ENCODE measurements around the gene MEIS3. TPM values are rescaled to one million over a fixed set of nuclear protein-coding genes. Genes with fewer than 3 reads are reported as not detected.

MEIS3 gene
- total RNA-seq = under 1 TPM; 0.23 to 0.26 TPM

DNA sequence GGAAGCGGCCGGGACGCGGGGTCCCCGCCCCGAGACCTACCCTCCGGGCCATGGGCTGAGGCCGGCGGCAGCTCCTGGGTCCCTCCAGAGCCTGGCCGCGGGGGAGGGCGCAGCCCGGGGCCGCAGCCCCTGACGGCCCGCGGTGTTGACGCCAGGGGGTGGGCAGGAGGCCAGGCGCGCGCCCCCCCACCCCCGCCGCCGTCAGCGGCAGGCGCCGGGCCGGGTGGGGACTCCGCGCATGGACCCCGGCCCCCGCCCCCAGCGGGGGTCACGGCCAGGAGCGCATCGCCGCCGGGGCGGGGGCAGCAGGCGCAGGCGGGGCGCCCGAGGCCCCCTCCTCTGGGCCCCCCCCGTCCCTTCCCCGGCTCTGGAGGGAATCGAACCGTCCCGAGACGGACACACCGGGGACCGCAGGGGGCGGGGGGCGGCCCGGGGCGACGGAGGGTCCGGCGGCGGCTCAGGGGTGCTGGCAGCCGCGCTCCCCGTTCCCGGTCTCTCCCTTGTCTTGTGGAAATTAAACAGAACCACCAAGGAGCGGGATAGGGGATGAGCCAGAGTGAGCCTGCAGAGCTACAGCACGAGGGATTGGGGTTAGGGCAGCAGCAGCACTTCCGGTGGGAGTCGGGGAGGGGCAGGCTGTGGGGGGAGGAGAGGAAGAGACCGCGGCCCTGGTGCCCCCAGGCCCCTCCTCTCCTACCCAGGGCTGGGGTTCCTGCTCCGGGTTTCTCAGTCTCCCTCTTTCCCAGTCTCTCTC lies at the start of gene MEIS3:
TSS of gene MEIS3 (minus strand) at position 498 of the 754 bp plus-strand sequence. CDS start at position 52, 446 bp downstream.
- H3K36me3 Mint-ChIP-seq (ENCODE audit: insufficient read depth in 2 of 2) = no peaks in the 10 kb centered on the region
- no peaks in the 10 kb centered on the region for H3K9me3 Mint-ChIP-seq
- H3K4me1 Mint-ChIP-seq (ENCODE audit: low read depth) = peaks cover 38% of the 10 kb centered on the region
- ATAC-seq (replicated peaks in 1 of 2) (peak in 1 of 2 donors; percentile 17), DNase-seq (no peak)
- no peak within 1 kb of the TSS for H3K27ac Mint-ChIP-seq
- peak within 1 kb of the TSS; percentile 33 to 69 for H3K4me3 Mint-ChIP-seq
- H3K27me3 Mint-ChIP-seq (ENCODE audit: low read depth) = peaks cover 80% of the 10 kb centered on the region

DNA sequence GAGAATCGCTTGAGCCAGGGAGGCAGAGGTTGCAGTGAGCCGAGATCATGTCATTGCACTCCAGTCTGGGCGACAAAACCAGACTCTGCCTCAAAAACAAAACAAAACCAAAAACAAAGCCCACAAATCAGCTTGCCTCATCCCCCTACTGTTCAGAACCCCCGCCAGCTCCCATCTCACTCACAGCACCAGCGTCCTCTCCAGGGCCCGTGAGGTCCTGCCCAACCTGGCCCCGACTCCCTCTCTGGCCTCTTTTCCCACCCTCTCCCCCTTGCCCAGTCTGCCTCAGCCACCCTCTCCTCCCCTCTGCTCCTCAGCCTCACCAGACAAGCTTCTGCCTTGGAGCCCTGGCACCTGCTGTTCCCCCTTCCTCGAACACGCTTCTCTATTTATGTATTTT lies 48.6 kb upstream of the MEIS3 start:
- Mint-ChIP-seq H3K36me3 (ENCODE audit: insufficient read depth in 2 of 2) (no peaks in the 10 kb centered on the region), H3K4me1 (ENCODE audit: low read depth) (peaks cover 15% of the 10 kb centered on the region), H3K27me3 (ENCODE audit: low read depth) (peaks cover 53% of the 10 kb centered on the region), H3K27ac (no peak overlapping the region), H3K4me3 (no peak overlapping the region), H3K9me3 (no peaks in the 10 kb centered on the region)
- ATAC-seq (replicated peaks in 1 of 2) (no peak), DNase-seq (no peak)

DNA sequence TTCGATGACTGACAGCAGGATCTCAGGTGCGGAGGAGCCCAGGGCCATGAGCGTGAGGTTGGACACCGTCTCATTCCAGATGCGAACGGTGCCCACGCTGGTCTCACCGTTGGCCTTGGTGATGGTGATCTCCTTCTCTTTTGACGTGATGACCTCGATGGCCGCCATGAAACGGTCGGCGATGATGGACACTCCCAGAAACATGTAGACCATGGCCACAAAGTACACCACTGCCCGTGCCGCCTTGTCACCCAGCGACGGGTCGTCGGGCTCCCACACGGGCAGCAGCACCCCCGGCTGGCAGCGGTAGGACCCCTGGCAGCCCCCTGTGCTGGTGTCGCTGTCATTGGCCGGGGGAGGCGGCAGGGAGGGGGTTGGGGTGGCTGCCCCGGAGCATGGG lies 46.6 kb upstream of the MEIS3 start:
- H3K4me1 Mint-ChIP-seq (ENCODE audit: low read depth) = peaks cover 7% of the 10 kb centered on the region
- no peaks in the 10 kb centered on the region for H3K9me3 Mint-ChIP-seq
- no peaks in the 10 kb centered on the region for H3K36me3 Mint-ChIP-seq (ENCODE audit: insufficient read depth in 2 of 2)
- no peak overlapping the region for H3K4me3 Mint-ChIP-seq
- H3K27me3 Mint-ChIP-seq (ENCODE audit: low read depth) = peaks cover 36% of the 10 kb centered on the region
- no peak overlapping the region for H3K27ac Mint-ChIP-seq
- ATAC-seq (replicated peaks in 1 of 2) (no peak), DNase-seq (no peak)

DNA sequence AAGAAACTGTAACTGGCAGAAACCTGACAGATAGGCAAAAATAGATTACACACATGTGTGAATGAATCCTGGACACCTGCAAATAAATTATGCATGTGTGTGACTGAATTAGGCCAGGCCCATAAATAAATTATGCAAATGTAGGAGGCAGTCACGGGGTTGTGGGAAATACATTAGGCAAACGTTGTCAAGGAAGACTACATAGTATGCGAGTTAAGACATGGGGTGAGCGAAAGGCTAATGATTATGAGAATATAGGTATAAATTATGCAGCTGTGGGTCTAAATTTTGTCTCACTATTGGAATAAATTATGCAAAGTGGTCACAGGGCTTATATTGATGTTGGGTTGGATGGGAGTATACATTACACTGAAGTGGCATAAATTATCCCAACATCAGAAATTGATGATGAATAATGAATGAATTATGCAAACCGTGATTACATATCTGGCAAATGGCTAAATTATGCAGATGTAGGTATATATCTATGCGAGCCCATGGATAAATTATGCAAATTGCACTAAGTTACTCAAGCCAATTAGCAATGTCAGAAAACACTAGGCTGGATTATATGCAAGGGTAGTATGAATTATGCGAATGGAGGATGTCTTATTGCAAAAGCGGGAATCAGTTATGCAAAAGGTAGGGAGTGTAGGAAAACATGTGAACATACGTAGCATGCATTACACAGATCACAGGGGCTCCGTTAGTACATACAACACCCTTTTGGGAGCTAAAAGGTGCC lies 45.5 kb upstream of the MEIS3 start:
- no peak for DNase-seq
- Mint-ChIP-seq H3K4me1 (ENCODE audit: low read depth) (no peaks in the 10 kb centered on the region), H3K4me3 (no peak overlapping the region), H3K27ac (no peak overlapping the region), H3K36me3 (ENCODE audit: insufficient read depth in 2 of 2) (no peaks in the 10 kb centered on the region), H3K9me3 (no peaks in the 10 kb centered on the region), H3K27me3 (ENCODE audit: low read depth) (peaks cover 25% of the 10 kb centered on the region)
- ATAC-seq (replicated peaks in 1 of 2) = no peak

DNA sequence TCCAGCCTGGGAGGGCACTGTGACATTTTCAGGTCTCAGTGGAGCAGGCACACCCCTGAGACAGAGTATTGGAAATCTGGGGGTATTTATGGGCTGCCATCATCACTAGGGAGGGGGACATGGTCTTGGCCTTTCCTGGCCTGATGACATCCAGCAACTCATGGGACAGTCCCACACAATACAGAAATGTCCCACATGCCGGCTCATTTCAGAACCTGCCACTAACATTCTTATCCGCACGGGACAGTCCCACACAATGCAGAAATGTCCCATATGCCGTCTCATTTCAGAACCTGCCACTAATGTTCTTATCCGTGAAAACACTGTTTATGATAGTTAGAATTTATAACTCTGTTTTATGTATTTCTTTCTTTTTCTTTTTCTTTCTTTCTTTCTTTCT lies 42.5 kb upstream of the MEIS3 start:
- DNase-seq (no peak), ATAC-seq (replicated peaks in 1 of 2) (no peak)
- H3K27me3 Mint-ChIP-seq (ENCODE audit: low read depth) = peaks cover 6% of the 10 kb centered on the region
- no peaks in the 10 kb centered on the region for H3K4me1 Mint-ChIP-seq (ENCODE audit: low read depth)
- H3K9me3 Mint-ChIP-seq = no peaks in the 10 kb centered on the region
- H3K27ac Mint-ChIP-seq = no peak overlapping the region
- no peaks in the 10 kb centered on the region for H3K36me3 Mint-ChIP-seq (ENCODE audit: insufficient read depth in 2 of 2)
- H3K4me3 Mint-ChIP-seq = no peak overlapping the region

DNA sequence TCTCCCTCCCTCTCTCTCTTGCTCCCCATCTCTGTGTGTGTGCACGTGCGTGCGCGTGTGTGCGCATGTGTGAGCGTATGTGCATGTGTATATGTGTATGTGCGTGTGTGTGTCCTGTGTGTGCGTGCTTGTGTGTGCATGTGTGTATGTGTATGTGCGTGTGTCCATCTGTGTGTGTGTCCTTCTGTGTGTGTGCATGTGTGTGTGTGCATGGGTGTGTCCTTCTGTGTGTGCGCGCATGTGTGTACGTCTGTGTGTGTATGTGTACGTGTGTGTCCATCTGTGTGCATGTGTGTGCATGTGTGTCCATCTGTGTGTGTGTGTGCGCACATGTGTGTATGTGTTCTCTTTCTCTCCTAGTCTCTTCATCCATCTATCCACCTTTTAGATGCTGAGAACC lies 40.1 kb upstream of the MEIS3 start:
- Mint-ChIP-seq H3K4me1 (ENCODE audit: low read depth) (no peaks in the 10 kb centered on the region), H3K27ac (no peak overlapping the region), H3K9me3 (peaks cover 0 to 4% of the 10 kb centered on the region in 2 donors), H3K36me3 (ENCODE audit: insufficient read depth in 2 of 2) (peaks cover 3 to 4% of the 10 kb centered on the region in 2 donors), H3K27me3 (ENCODE audit: low read depth) (peaks cover 25% of the 10 kb centered on the region), H3K4me3 (no peak overlapping the region)
- DNase-seq (no peak), ATAC-seq (replicated peaks in 1 of 2) (no peak)

DNA sequence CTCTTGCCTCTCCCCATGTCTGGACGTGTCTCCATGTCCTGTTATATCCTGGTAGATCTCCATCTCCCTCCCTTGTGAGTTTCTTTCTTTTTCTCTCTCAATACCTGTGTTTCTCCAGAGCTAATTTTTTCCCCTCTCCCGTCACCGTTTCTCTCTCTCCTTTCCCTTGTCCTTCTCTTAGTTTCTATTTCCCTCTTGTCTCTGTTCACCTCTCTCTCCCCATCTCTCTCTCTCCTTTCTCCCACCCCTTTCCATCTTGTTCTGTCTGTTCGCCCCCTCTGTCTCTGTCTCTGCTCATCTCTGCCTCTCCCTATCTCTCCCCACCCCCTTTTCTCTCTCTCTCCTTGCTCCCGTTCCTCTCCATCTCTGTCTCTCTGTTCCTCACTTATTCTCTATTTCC lies 39.3 kb upstream of the MEIS3 start:
- no peak overlapping the region for H3K27ac Mint-ChIP-seq
- peaks cover 26% of the 10 kb centered on the region for H3K27me3 Mint-ChIP-seq (ENCODE audit: low read depth)
- no peak for ATAC-seq (replicated peaks in 1 of 2)
- no peak for DNase-seq
- peaks cover 3 to 4% of the 10 kb centered on the region in 2 donors for H3K36me3 Mint-ChIP-seq (ENCODE audit: insufficient read depth in 2 of 2)
- H3K4me3 Mint-ChIP-seq = no peak overlapping the region
- H3K9me3 Mint-ChIP-seq = peaks cover 0 to 4% of the 10 kb centered on the region in 2 donors
- no peaks in the 10 kb centered on the region for H3K4me1 Mint-ChIP-seq (ENCODE audit: low read depth)

DNA sequence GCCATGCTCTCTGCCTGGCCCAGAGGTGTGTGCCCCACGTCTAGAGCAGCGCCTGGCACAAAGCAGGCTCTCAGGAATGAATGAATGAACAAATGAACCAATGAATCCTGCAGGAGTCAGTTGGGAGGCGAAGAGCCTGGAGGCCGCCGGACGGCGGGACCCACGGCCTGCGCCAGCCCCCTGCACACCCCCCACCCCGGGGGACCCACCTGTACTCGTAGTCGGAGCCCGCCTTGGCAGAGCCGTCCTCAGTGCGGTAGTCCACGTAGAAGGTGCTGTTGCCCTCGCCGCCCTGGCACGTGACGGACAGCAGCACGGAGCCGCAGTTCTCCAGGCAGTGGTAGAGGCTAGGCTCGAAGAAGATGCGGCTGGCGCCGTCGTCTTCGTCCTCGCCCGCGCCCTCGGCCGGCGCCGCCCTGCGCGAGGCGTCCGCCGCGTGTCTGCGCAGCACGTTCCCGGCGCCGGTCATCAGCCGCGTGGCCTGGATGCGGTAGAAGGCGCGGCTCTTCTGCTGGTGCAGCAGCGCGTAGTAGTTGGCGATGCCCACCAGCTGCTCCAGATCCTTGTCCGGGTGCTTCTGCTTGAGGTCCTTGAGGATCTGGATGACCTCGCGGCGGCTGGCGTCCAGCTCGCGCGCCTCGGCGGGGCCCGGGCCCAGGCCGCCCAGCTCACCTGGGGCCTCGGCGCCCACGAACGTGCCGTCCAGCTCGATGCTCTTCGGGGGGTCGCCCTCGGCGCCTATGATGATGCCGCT lies 37.6 kb upstream of the MEIS3 start:
- Mint-ChIP-seq H3K9me3 (peaks cover 0 to 4% of the 10 kb centered on the region in 2 donors), H3K4me1 (ENCODE audit: low read depth) (no peaks in the 10 kb centered on the region), H3K36me3 (ENCODE audit: insufficient read depth in 2 of 2) (peaks cover 3 to 4% of the 10 kb centered on the region in 2 donors), H3K27ac (no peak overlapping the region), H3K27me3 (ENCODE audit: low read depth) (peaks cover 26% of the 10 kb centered on the region), H3K4me3 (no peak overlapping the region)
- no peak for ATAC-seq (replicated peaks in 1 of 2)
- no peak for DNase-seq

DNA sequence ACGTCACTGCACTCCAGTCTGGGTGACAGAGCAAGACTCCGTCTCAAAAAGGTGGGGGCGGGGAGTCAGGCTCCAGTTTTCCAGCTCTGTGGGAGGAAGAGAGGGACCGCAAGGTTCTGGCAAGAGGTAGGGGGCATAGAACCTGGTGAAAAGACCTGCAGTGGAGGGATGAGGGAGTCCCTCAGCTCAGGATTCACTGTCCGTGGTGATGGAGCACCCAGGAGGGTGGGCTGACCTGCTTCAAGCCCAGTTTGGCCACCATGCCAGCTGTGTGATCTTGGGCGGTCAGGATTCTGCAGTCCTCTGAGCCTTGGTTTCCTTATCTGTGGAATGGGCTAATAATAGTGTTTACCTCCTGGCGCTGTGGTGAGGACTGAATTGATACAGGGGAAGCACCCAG lies 31.2 kb upstream of the MEIS3 start:
- Mint-ChIP-seq H3K9me3 (peaks cover 2% of the 10 kb centered on the region in 2 donors), H3K27me3 (ENCODE audit: low read depth) (peaks cover 59% of the 10 kb centered on the region)
- DNase-seq = no peak

DNA sequence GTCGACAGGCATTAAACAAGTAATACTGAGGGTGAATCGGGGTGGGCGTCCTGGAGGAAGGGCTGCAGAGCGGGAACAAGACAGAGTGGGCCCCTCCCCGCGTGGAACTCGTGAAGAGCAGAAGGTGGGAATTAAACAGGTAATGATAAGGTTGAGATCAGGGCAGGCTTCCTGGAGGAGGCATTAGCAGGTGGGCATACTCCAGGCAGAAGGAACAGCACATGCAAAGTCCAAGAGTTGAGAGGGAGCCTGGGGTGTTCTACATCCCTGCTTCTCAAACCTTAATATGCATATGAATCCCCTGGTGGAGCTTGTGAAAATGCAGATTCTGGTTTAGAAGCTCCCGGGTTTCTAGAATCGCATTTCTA lies 29.0 kb upstream of the MEIS3 start:
- Mint-ChIP-seq H3K4me3 (peak overlapping the region in 1 of 2 donors; percentile 84), H3K27me3 (ENCODE audit: low read depth) (peaks cover 65% of the 10 kb centered on the region), H3K36me3 (ENCODE audit: insufficient read depth in 2 of 2) (peaks cover 2% of the 10 kb centered on the region in 2 donors), H3K4me1 (ENCODE audit: low read depth) (peaks cover 42% of the 10 kb centered on the region), H3K9me3 (peaks cover 0 to 2% of the 10 kb centered on the region in 2 donors), H3K27ac (no peak overlapping the region)
- ATAC-seq (replicated peaks in 1 of 2) = no peak
- no peak for DNase-seq

More for the DNA sequence above, 31.2 kb upstream of the MEIS3 start:
- H3K4me3 Mint-ChIP-seq = no peak overlapping the region
- peaks cover 20% of the 10 kb centered on the region for H3K4me1 Mint-ChIP-seq (ENCODE audit: low read depth)
- no peak for ATAC-seq (replicated peaks in 1 of 2)
- H3K27ac Mint-ChIP-seq = no peak overlapping the region
- H3K36me3 Mint-ChIP-seq (ENCODE audit: insufficient read depth in 2 of 2) = peaks cover 2 to 3% of the 10 kb centered on the region in 2 donors

DNA sequence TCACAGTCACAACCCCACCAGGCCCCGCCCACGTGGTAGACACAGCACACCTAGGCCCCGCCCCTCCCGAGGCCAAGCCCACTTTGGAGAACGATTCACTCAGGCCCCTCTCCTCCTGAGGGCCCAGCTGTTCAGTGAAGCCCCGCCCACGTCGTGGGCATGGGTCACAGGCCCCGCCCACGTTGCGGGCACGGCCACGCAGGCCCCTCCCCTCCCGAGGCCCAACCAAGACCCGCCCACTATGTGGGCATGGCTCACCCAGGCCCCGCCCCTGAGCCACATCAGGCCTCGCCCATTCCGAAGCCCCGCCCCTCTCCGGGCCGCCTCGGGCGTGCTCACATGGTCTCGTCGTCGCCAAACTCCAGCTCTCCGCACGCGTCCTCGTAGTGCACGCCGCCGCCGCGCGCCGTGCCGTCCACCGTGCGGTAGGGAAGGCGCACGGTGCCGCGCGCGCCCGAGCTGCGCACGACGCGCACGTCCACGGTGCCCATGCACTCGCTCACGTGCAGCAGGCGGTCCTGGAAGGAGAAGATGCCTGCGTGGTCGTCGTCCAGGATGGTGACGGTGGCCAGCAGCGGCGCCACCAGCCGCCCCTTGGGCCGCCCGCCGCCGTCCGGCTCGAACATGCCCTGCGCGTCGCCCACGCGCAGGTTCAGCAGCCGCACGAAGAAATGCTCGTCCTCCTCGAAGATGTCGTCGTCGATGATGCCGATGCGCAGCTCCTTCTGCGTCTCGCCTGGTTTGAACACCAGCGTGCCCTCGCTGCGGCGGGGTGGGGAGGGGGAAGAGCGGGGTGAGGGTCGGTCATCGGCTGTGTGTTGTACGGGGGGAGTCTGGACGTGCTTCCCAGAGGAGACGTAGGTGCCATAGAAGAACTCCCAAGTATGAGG lies 28.4 kb upstream of the MEIS3 start:
- ATAC-seq (replicated peaks in 1 of 2) = peak; percentile 75 to 83
- DNase-seq = peak; percentile 85 to 86
- Mint-ChIP-seq H3K36me3 (ENCODE audit: insufficient read depth in 2 of 2) (peaks cover 2% of the 10 kb centered on the region in 2 donors), H3K4me1 (ENCODE audit: low read depth) (peaks cover 47% of the 10 kb centered on the region), H3K27me3 (ENCODE audit: low read depth) (peaks cover 72% of the 10 kb centered on the region), H3K4me3 (peak overlapping the region; percentile 59 to 84), H3K9me3 (peaks cover 0 to 2% of the 10 kb centered on the region in 2 donors), H3K27ac (no peak overlapping the region)
